ENCODE results near the gene ACACA. TPM values are rescaled to one million over a fixed set of nuclear protein-coding genes. Genes with fewer than 3 reads are reported as not detected.

Gene ACACA
- total RNA-seq, 1 donor from 2014 or later: 42.4 TPM

DNA sequence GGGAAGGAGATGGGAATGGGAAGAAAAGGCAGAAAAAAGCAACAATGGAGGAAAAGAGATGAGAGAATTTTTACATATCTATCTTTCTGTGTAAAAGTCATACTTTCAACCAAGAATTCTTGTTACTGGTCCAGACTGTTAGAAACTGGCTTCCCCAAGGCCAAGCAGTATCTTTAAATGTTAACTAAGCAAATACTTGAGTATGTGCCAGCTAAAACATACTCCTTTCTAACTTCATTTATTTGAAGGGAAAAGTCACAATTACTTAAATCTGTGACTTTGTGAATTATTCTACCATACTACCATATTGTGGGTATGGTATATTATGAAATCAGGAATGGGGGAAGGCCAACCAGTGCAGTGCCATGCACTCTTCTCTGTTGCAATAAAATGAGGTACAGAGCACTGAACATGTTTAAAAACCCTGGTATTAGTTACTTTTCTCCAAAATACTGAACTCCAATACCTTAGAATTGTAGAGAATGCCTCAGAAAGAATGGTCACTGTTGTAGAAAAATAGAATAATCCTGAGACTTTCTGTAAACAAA is 123.1 kb downstream of the ACACA start:
- DNase-seq (no peak), ATAC-seq (ENCODE audit: low read depth) (no peak)
- CTCF ChIA-PET: no interaction called here
- Mint-ChIP-seq H3K4me1 (no peaks in the 10 kb centered on the region), H3K27ac (no peak overlapping the region), H3K4me3 (no peak overlapping the region), H3K36me3 (ENCODE audit: low read depth) (peaks cover 28% of the 10 kb centered on the region), H3K9me3 (no peaks in the 10 kb centered on the region), H3K27me3 (no peaks in the 10 kb centered on the region)
- intact Hi-C loops (cut with micrococcal nuclease): no loop called here
- POLR2A ChIA-PET: no interaction called here
- TF ChIP-seq, protein P1, sequence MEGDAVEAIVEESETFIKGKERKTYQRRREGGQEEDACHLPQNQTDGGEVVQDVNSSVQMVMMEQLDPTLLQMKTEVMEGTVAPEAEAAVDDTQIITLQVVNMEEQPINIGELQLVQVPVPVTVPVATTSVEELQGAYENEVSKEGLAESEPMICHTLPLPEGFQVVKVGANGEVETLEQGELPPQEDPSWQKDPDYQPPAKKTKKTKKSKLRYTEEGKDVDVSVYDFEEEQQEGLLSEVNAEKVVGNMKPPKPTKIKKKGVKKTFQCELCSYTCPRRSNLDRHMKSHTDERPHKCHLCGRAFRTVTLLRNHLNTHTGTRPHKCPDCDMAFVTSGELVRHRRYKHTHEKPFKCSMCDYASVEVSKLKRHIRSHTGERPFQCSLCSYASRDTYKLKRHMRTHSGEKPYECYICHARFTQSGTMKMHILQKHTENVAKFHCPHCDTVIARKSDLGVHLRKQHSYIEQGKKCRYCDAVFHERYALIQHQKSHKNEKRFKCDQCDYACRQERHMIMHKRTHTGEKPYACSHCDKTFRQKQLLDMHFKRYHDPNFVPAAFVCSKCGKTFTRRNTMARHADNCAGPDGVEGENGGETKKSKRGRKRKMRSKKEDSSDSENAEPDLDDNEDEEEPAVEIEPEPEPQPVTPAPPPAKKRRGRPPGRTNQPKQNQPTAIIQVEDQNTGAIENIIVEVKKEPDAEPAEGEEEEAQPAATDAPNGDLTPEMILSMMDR (IDR thresholded peaks at IDR 0.05): no peak

DNA sequence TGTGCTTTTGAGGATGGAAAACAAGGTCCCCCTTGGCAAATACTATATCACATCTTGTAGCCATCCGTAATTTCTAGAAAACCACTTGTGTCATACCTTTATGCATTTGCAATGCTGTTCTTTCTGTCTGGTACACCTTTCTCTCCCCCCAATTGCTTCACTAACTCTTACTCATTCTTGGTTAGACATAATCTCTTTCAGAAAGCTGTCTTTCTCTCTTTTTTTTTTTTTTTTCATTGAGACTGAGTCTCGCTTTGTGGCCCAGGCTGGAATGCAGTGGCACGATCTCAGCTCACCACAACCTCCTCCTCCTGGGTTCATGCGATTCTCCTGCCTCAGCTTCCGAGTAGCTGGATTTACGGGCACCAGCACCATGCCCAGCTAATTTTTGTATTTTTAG is 125.8 kb downstream of the ACACA start:
- Mint-ChIP-seq H3K36me3 (ENCODE audit: low read depth) (peaks cover 47% of the 10 kb centered on the region), H3K9me3 (no peaks in the 10 kb centered on the region), H3K27ac (no peak overlapping the region), H3K4me1 (no peaks in the 10 kb centered on the region), H3K27me3 (no peaks in the 10 kb centered on the region), H3K4me3 (no peak overlapping the region)
- intact Hi-C loops (cut with micrococcal nuclease): no loop called here
- CTCF ChIA-PET: no interaction called here
- TF ChIP-seq, protein P1 (IDR thresholded peaks at IDR 0.05): no peak
- DNase-seq (no peak), ATAC-seq (ENCODE audit: low read depth) (no peak)
- POLR2A ChIA-PET: no interaction called here

DNA sequence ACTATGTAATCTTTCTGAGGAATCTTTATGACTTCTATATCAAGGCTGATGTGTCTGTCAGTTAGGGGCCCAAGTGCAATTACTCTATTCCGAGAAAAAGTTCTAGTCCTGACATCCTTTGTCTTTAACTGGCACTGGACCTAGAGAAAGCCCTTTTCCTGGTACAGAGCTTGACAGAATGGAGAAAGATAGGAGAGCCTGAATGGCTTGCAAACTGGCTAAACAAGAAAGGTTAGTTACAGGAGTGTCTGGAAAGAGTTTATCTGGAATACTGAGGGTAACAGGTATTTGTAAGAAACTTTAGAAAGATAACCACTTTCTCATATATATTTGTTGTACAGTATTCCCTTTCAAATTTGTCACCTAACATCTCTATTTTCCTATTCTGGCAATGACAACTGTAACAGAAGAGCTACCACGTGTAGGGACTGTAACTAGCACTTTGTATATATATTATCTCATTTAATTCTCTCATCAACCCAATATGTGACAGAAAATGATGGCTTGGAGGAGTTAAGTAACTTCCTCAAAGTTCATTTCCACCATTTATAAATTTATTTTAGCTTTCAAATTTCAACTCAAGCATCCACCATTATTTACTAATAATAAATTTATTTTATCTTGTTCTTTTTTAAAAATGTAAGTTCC is 128.3 kb downstream of the ACACA start:
- no peak for DNase-seq
- H3K4me1 Mint-ChIP-seq: no peaks in the 10 kb centered on the region
- peaks cover 59% of the 10 kb centered on the region for H3K36me3 Mint-ChIP-seq (ENCODE audit: low read depth)
- TF ChIP-seq, protein P1 (IDR thresholded peaks at IDR 0.05): no peak
- ChIA-PET CTCF (no interaction called here), POLR2A (no interaction called here)
- H3K9me3 Mint-ChIP-seq: no peaks in the 10 kb centered on the region
- no peak for ATAC-seq (ENCODE audit: low read depth)
- no peak overlapping the region for H3K4me3 Mint-ChIP-seq
- H3K27me3 Mint-ChIP-seq: no peaks in the 10 kb centered on the region
- intact Hi-C loops (cut with micrococcal nuclease): no loop called here
- H3K27ac Mint-ChIP-seq: no peak overlapping the region

DNA sequence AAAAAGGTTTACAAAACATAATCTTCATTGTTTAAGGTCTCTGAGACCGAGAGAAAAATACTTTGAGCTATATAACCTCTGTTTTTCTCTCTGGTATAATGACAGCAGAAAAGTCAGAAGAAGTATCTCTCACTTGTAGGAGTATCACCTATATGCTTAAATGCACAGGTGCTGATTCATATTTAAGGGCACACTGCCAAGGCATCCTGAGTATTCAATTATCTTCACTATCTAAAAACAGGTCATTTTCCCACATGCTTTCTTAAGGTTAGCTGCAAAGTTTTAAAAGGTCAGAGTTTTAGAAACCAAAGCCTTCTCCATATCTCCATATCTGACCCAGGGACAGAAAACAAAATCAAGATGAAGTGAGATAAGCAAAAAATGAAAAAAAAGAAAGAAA is 130.2 kb downstream of the ACACA start:
- no peaks in the 10 kb centered on the region for H3K9me3 Mint-ChIP-seq
- no peak overlapping the region for H3K27ac Mint-ChIP-seq
- CTCF ChIA-PET: no interaction called here
- intact Hi-C loops (cut with micrococcal nuclease): no loop called here
- no peaks in the 10 kb centered on the region for H3K4me1 Mint-ChIP-seq
- TF ChIP-seq, protein P1 (IDR thresholded peaks at IDR 0.05): no peak
- POLR2A ChIA-PET: no interaction called here
- DNase-seq: no peak
- no peak for ATAC-seq (ENCODE audit: low read depth)
- peaks cover 50% of the 10 kb centered on the region for H3K36me3 Mint-ChIP-seq (ENCODE audit: low read depth)
- H3K4me3 Mint-ChIP-seq: no peak overlapping the region
- no peaks in the 10 kb centered on the region for H3K27me3 Mint-ChIP-seq

DNA sequence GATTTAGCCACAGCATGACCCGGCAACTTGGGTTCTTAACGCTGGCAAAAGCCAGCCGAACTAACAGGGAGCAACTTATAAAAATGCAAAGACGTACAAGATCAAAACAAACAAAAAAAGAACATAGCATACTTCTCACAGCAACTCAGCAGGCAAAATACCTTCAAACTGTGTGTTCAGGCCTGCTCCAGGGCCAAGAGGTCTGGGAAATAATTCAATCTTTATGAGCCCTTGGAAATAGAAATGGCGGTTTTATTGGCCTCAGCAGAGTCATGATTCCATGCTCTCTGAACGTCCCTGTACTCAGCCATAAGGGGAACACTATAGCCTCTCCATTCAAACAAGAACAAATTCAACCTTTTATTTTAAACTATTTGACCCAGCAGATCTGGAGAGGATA is 132.2 kb downstream of the ACACA start:
- Mint-ChIP-seq H3K27ac (no peak overlapping the region), H3K9me3 (no peaks in the 10 kb centered on the region), H3K4me3 (no peak overlapping the region), H3K4me1 (no peaks in the 10 kb centered on the region), H3K36me3 (ENCODE audit: low read depth) (peaks cover 55% of the 10 kb centered on the region), H3K27me3 (no peaks in the 10 kb centered on the region)
- TF ChIP-seq, protein P1 (IDR thresholded peaks at IDR 0.05): no peak
- CTCF ChIA-PET: no interaction called here
- intact Hi-C loops (cut with micrococcal nuclease): no loop called here
- DNase-seq (no peak), ATAC-seq (ENCODE audit: low read depth) (no peak)
- POLR2A ChIA-PET: no interaction called here
